Measurements from ENCODE around the gene MYO7A. TPM values are rescaled to one million over a fixed set of nuclear protein-coding genes. Genes with fewer than 3 reads are reported as not detected.

Gene MYO7A
- total and polyA plus RNA-seq, 2 donors (not counting 3 experiments of a cell fraction or from before 2014, with no cell fraction given): 1.3 to 3.6 TPM

GRCh38 chr11:77166021-77166420 lies 38.0 kb downstream of the MYO7A start:
- no peaks in the 10 kb centered on the region for H3K36me3 ChIP-seq (ENCODE audit: control insufficient read depth in 2 of 2, extremely low read depth in 1 of 2, insufficient read depth in 2 of 2, low read length in 2 of 2)
- intact Hi-C loops (cut with micrococcal nuclease) (no loop called here), dilution Hi-C loops (cut with MboI; ENCODE audit: extremely low pct_ligation_motif_present, low sequenced_read_pairs) (no loop called here)
- FAIRE-seq: no peak
- POLR2A ChIA-PET: no interaction called here
- CTCF ChIA-PET: interaction anchor here (1.7 to 4.0 kb wide), 3 partner anchors 8 to 38 kb away, joined by 4 to 18 read pairs (median 6); partner anchors contain the start of gene MYO7A
- no peaks in the 10 kb centered on the region for H3K79me2 ChIP-seq (ENCODE audit: control insufficient read depth, insufficient read depth, low read length)
- H3K4me1 ChIP-seq (ENCODE audit: control insufficient read depth, extremely low read depth, insufficient read depth, low read length): peaks cover 11% of the 10 kb centered on the region
- no peak for DNase-seq (ENCODE audit: low read depth, low spot score)
- H3K4me3 ChIP-seq (replicated peaks in 1 of 3; ENCODE audit: insufficient read depth in 1 of 3, low read depth in 1 of 3, low read length in 3 of 3): no peak overlapping the region
- H3K9me3 ChIP-seq (replicated peaks; ENCODE audit: control insufficient read depth, insufficient read depth, low read length): no peaks in the 10 kb centered on the region
- no peak overlapping the region for H3K4me2 ChIP-seq (ENCODE audit: insufficient read depth, low read length)
- no TSS peak for BruUV-seq (replicated peaks)
- no peaks in the 10 kb centered on the region for H3K27me3 ChIP-seq (ENCODE audit: control insufficient read depth in 2 of 2, insufficient read depth in 2 of 2, low read length in 2 of 2)
- no peak overlapping the region for H2AFZ ChIP-seq (ENCODE audit: low read depth, low read length)
- no peak overlapping the region for H3K27ac ChIP-seq (ENCODE audit: insufficient read depth, low read depth, low read length)
- H4K20me1 ChIP-seq (replicated peaks; ENCODE audit: control insufficient read depth, extremely low read depth, insufficient read depth, low read length): no peaks in the 10 kb centered on the region
- H3K9me1 ChIP-seq (replicated peaks; ENCODE audit: control insufficient read depth, extremely low read depth, insufficient read depth, low read length): no peaks in the 10 kb centered on the region
- TF ChIP-seq GATA2 (IDR thresholded peaks at IDR 0.05; ENCODE audit: insufficient read depth, insufficient read length, low read depth, low read length) (no peak), FOS (IDR thresholded peaks at IDR 0.05; ENCODE audit: borderline replicate concordance, insufficient read depth, low read length) (no peak), EZH2 (IDR thresholded peaks at IDR 0.05; ENCODE audit: borderline replicate concordance, low read depth, low read length, severe bottlenecking) (no peak), POLR2A (IDR thresholded peaks at IDR 0.05; ENCODE audit: low read depth, low read length) (no peak), POLR2AphosphoS5 (IDR thresholded peaks at IDR 0.05; ENCODE audit: insufficient read depth, low read depth, low read length) (no peak), MYC (IDR thresholded peaks at IDR 0.05; ENCODE audit: low read depth, low read length) (no peak), JUN (IDR thresholded peaks at IDR 0.05; ENCODE audit: borderline replicate concordance, insufficient read depth, insufficient read length, low read depth) (no peak)
- TF ChIP-seq, protein P1, sequence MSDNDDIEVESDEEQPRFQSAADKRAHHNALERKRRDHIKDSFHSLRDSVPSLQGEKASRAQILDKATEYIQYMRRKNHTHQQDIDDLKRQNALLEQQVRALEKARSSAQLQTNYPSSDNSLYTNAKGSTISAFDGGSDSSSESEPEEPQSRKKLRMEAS (IDR thresholded peaks at IDR 0.05; ENCODE audit: insufficient read depth, insufficient read length): no peak
- TF ChIP-seq, protein P2, sequence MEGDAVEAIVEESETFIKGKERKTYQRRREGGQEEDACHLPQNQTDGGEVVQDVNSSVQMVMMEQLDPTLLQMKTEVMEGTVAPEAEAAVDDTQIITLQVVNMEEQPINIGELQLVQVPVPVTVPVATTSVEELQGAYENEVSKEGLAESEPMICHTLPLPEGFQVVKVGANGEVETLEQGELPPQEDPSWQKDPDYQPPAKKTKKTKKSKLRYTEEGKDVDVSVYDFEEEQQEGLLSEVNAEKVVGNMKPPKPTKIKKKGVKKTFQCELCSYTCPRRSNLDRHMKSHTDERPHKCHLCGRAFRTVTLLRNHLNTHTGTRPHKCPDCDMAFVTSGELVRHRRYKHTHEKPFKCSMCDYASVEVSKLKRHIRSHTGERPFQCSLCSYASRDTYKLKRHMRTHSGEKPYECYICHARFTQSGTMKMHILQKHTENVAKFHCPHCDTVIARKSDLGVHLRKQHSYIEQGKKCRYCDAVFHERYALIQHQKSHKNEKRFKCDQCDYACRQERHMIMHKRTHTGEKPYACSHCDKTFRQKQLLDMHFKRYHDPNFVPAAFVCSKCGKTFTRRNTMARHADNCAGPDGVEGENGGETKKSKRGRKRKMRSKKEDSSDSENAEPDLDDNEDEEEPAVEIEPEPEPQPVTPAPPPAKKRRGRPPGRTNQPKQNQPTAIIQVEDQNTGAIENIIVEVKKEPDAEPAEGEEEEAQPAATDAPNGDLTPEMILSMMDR (IDR thresholded peaks at IDR 0.05; ENCODE audit: extremely low read depth in 1 of 2, insufficient read depth in 1 of 2, low read depth in 1 of 2, low read length in 2 of 2): no peak
- no peak overlapping the region for H3K9ac ChIP-seq (replicated peaks; ENCODE audit: extremely low read depth, insufficient read depth, low read length)

All from endothelial cell of umbilical vein (primary cell).